Calu3 (cell line): ENCODE results near the gene IRX2. TPM values are rescaled to one million over a fixed set of nuclear protein-coding genes. Genes with fewer than 3 reads are reported as not detected.
A peak's percentile ranks its signal among the peaks of the same experiment; 100 is the strongest.

Source experiments
- BruUV-seq: library from RNA; stranded (reverse); fragments of 400-500 nt; replicated peaks from 2 replicates; lab custom pipeline; 2021; lab: Mats Ljungman, UMichigan
- CTCF ChIA-PET: fragments of 300-600 bp; sonication (Branson Sonifier 250); formaldehyde crosslinking; loops from one replicate; lab custom pipeline; 2022; ENCODE audit warnings: antibody characterized with exemption; lab: Charles Lee
- DNase-seq: peaks from one replicate; pipeline ENCODE4 v3.0.0; 2022
- H3K27ac Mint-ChIP-seq: one replicate; pipeline ENCODE4 v1.8.0; 2022; ENCODE audit warnings: mixed read lengths; ENCODE audit not compliant: unreplicated experiment
- H3K27me3 Mint-ChIP-seq: one replicate; pipeline ENCODE4 v1.8.0; 2022; ENCODE audit warnings: mixed read lengths; ENCODE audit not compliant: unreplicated experiment
- H3K36me3 Mint-ChIP-seq: one replicate; pipeline ENCODE4 v1.8.0; 2022; ENCODE audit warnings: mild to moderate bottlenecking, moderate library complexity, mixed read lengths; ENCODE audit not compliant: insufficient read depth, unreplicated experiment
- H3K4me1 Mint-ChIP-seq: one replicate; pipeline ENCODE4 v1.8.0; 2022; ENCODE audit warnings: mild to moderate bottlenecking, low read depth, mixed read lengths; ENCODE audit not compliant: unreplicated experiment
- H3K4me3 Mint-ChIP-seq: one replicate; pipeline ENCODE4 v1.8.0; 2022; ENCODE audit warnings: mild to moderate bottlenecking, low read depth, moderate library complexity, mixed read lengths; ENCODE audit not compliant: unreplicated experiment
- H3K9me3 Mint-ChIP-seq: one replicate; pipeline ENCODE4 v1.8.0; 2022; ENCODE audit warnings: low read depth, mixed read lengths; ENCODE audit not compliant: unreplicated experiment
- intact Hi-C: fragments of 100-400 bp; cut with micrococcal nuclease; formaldehyde crosslinking; loops from one replicate; pipeline ENCODE4 v1.10.0; 2022; ENCODE audit not compliant: unreplicated experiment
- total RNA-seq: library from RNA; stranded (reverse); gene quantifications from 2 replicates; pipeline ENCODE4 v1.2.3, GENCODE V29; 2022
- TF ChIP-seq, protein P1 (sequence below): fragments of 200-600 bp; IDR thresholded peaks from one replicate; pipeline ENCODE4 v1.8.0; 2022; ENCODE audit warnings: antibody characterized with exemption; ENCODE audit not compliant: unreplicated experiment

IRX2 gene
- total RNA-seq, 1 experiment from 2014 or later: not detected

DNA sequence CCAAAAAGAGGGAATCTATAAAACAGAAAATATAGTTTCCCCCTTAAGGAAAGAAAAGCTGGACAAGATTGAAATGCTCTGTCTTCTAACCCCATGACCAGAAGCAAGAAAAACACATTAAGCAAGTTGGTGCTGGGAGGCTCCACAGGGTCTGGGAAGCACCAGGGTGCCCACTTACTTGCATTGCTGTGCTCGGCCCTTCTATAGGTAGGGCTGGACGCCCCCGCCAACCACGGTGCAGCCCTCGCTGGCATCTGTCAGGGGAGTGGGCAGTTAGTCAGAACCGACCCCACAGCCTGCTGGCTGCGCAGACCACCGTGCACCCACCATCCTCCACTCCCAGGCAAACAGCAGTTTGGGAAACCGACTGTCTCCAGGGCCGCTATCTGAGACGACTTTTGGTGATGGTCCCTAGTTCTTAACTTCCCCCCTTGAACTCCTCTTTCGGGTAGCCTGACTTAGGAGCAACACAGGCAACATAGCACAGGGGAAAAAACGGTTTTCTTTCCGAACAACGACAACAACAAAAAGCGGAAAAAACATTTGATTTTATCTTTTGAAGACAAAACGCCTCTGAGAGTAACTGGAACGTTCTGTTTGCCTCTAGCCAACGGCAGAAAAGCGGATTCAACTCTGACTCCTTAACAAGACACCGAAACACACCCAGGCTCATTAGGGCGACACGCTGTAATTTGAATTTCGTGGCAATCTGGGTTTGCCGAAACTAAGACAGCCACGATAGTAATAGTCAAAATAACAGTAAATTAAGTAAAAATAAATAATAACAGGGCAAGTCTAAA lies 3.9 kb downstream of the IRX2 start:
- H3K9me3 Mint-ChIP-seq: peaks cover 3% of the 10 kb centered on the region
- intact Hi-C loops: no loop called here
- DNase-seq: no peak

DNA sequence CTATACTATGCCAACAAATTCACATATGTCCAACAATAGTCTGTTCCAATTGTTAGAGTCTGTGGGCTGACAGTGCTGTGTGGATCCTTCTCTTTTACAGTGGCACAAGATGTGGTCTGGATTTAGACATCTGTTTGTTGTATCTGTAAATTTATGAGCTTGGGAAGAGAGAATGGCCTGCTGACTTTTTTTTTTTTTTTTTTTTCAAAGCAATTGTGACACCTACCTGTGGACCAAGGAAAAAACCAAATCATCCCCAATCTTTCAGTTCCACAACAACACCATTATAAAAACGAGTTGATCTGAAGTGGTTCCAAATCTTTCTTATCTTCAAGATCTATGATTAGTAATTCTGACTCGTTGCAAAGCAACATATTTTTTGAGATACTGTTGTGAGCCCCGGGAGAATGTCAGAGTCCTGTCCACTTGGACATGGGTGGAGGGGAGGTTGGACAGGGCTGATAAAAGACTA lies 4.9 kb downstream of the IRX2 start:
- intact Hi-C loops: no loop called here
- Mint-ChIP-seq H3K4me1 (no peaks in the 10 kb centered on the region), H3K36me3 (no peaks in the 10 kb centered on the region), H3K27ac (no peak overlapping the region), H3K27me3 (no peaks in the 10 kb centered on the region), H3K9me3 (peaks cover 3% of the 10 kb centered on the region), H3K4me3 (no peak overlapping the region)
- CTCF ChIA-PET: no interaction called here
- BruUV-seq: no TSS peak
- TF ChIP-seq, protein P1, sequence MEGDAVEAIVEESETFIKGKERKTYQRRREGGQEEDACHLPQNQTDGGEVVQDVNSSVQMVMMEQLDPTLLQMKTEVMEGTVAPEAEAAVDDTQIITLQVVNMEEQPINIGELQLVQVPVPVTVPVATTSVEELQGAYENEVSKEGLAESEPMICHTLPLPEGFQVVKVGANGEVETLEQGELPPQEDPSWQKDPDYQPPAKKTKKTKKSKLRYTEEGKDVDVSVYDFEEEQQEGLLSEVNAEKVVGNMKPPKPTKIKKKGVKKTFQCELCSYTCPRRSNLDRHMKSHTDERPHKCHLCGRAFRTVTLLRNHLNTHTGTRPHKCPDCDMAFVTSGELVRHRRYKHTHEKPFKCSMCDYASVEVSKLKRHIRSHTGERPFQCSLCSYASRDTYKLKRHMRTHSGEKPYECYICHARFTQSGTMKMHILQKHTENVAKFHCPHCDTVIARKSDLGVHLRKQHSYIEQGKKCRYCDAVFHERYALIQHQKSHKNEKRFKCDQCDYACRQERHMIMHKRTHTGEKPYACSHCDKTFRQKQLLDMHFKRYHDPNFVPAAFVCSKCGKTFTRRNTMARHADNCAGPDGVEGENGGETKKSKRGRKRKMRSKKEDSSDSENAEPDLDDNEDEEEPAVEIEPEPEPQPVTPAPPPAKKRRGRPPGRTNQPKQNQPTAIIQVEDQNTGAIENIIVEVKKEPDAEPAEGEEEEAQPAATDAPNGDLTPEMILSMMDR: no peak
- no peak for DNase-seq

More for the DNA sequence above, 3.9 kb downstream of the IRX2 start:
- Mint-ChIP-seq H3K4me3 (no peak overlapping the region), H3K4me1 (no peaks in the 10 kb centered on the region), H3K27ac (no peak overlapping the region), H3K36me3 (no peaks in the 10 kb centered on the region), H3K27me3 (no peaks in the 10 kb centered on the region)
- BruUV-seq: no TSS peak
- CTCF ChIA-PET: no interaction called here
- TF ChIP-seq, protein P1: no peak

DNA sequence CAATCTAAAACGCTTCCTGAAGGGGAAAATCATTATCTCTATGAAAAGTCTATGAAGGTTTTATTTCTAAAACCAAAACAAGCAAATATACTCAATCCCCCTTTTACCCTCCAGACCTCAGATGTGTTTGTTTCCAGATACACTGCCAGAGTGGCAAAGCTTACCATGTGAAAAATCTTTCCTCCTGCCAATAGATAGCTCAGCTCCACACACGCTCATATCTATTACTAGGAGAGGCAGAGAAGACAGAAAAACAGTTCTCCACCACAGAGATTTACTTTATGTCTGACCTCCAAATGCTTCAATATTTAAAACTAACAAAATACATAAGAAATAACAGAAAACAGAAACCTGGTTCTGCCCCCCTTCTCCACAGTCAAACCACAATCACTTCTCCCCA lies 7.0 kb downstream of the IRX2 start:
- H3K27me3 Mint-ChIP-seq: no peaks in the 10 kb centered on the region
- intact Hi-C loops: no loop called here

DNA sequence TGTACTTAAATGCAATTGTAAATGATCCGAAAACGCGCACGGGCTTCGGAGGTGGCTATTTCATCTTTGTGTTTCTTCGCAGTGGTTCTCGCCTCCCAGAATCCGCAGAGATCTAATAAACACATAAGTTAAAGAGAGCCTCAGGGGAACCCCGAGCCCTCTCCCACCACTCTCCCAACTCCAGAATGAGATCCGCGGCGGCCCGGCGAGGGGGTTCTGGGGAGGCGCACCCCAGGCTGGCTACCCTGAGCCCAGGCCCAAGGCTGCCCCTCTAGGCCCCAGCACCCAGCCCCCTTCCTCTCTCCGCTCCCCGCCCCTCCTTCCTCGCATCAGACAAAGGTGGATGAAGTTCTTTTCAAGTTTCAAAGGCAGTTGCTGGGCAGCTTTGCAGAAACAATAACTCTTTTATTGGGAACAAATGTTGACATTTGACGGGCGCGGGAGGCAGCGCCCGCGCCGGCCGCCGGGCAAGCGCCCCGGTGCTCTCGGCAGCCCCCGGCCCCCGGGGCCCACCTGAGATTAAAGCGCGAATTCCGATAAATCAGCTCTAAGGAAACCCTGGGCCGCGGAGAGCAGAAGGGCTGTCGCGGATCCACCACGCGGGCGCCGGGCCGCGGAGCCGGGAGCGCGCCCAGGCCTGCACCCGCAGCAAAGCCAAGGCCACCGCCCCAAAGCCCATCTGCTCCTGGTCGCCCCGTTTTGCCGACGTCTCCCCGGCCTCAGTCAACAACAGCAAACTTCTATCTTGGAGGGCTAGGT lies 8.4 kb downstream of the IRX2 start:
- Mint-ChIP-seq H3K27me3 (no peaks in the 10 kb centered on the region), H3K27ac (no peak overlapping the region), H3K4me1 (no peaks in the 10 kb centered on the region), H3K4me3 (peak overlapping the region; percentile 28), H3K9me3 (peaks cover 3% of the 10 kb centered on the region), H3K36me3 (peaks cover 4% of the 10 kb centered on the region)
- CTCF ChIA-PET: interaction anchor here (0.7 kb wide), 1 partner anchor 1604 kb away, joined by 4 read pairs; no protein-coding TSS in a partner anchor
- TF ChIP-seq, protein P1: no peak
- no TSS peak for BruUV-seq
- intact Hi-C loops: no loop called here
- DNase-seq: no peak

More for the DNA sequence above, 7.0 kb downstream of the IRX2 start:
- TF ChIP-seq, protein P1: no peak
- Mint-ChIP-seq H3K4me1 (no peaks in the 10 kb centered on the region), H3K27ac (no peak overlapping the region), H3K36me3 (peaks cover 4% of the 10 kb centered on the region), H3K9me3 (peaks cover 3% of the 10 kb centered on the region), H3K4me3 (no peak overlapping the region)
- no TSS peak for BruUV-seq
- CTCF ChIA-PET: no interaction called here
- no peak for DNase-seq
